HG03139 (cell line): Measurements from ENCODE around the gene TMEM179B.

Experiments used
- ATAC-seq: cut with Tn5 transposase; IDR thresholded peaks from one replicate; pipeline ENCODE4 v1.9.1; 2021; ENCODE audit not compliant: unreplicated experiment

Gene TMEM179B

DNA sequence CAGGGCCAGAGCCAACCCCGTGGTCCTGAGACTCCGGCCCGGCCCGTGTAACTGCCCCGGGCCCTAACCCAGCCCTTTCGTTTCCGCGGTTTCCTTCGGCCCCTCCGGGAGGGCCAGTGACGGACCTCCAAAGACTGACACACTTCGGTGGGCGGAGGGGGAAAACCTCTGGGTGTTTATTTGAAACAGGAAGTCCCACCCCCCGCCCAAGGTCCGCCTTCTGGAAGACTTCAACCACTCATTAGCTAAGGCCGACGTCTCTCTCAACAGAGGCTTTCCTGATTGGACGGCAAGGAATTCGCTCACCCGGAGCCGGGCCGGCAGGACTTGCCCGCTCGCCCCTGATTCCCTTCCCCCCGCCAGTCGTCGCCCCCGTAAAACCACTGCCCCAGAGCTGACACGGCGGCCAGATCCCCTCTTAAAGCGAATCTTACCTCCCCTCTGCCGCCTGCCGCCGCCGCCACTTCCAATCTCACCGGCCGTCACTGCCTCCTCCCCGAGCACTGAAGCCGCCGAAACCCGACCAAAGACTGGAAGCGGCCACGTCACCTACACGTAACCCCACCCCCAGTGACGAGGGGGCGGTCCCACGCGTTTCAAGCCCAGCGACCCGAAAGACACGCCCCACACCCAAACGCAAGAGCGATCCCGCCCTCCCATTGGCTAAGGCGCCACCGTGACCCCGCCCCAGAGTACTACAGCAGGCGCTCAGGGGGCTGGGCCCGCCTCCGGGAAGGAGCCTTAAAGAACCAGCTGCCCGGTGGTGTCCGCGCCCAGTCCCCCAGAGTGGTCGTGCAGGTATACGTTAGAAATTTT is 44.5 kb downstream of the TMEM179B start, which contains the start of gene STX5:
TSS of gene STX5 (minus strand) at position 532 of the 816 bp plus-strand sequence. CDS start 808 bp downstream, outside the sequence.
- peak; percentile 81 for ATAC-seq

DNA sequence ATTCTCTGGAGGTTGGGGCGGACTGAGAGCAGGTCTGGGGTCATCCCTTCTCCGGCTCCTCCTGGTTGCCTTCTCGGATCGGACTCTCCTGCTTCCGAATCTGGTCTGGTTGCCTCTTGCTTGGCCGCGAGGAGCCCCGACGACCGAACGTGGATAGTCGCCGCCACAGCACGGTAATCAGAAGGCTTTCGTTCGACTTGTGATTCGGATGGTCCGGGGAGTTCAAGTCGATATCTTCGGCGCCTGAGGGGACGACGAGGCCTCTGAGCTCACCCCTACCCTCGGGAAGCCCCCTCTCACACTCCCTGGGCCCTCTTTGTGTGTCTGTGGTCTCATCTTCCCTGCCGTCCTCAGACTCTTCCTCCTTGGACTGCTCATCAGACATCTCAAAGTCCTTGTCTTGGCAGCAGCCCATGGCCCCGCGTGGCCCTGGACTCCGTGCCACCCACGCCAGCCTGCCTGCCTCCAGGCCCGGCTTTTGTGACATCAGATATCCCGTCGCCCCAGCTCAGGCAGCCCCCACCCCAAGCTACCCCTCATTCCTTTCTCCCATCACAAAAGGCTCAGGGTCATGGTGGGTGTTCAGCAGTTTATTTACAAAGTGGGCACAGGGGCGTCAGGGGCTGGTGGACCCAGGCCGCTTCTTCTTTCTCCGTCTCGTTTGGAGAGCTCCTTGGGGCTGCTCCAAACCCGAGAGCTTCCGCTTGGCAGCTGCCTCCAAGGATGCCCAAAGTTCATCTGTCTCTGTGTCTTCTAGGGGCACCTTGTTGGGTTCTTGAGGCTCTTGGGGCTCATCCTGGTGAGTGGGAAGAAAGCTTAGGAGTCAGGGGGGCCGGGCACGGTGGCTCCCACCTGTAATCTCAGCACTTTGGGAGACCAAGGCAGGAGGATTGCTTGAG is 45.4 kb downstream of the TMEM179B start, which contains the start of gene TEX54:
TSS of gene TEX54 (minus strand) at position 506 of the 899 bp plus-strand sequence.
- no peak for ATAC-seq

DNA sequence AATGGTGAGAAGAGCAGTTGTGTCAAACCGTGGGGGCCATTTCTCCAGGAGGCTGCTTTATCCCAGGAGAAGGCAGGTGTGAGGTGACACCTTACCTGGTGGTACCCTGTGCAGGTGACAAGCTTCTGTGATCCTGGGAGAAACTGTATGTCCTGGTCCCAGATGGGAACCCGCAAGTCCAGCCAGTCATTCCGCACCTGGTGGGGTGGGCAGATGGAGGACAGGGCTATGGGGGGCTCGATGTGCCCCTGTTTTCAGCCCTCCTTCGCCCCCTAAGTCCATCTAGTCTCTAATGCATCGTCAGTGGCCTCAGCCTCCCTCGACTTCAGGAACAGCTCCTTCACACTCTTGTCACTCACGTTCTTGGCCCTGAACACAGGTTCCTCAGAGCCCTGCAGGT is 48.1 kb downstream of the TMEM179B start:
- no peak for ATAC-seq

DNA sequence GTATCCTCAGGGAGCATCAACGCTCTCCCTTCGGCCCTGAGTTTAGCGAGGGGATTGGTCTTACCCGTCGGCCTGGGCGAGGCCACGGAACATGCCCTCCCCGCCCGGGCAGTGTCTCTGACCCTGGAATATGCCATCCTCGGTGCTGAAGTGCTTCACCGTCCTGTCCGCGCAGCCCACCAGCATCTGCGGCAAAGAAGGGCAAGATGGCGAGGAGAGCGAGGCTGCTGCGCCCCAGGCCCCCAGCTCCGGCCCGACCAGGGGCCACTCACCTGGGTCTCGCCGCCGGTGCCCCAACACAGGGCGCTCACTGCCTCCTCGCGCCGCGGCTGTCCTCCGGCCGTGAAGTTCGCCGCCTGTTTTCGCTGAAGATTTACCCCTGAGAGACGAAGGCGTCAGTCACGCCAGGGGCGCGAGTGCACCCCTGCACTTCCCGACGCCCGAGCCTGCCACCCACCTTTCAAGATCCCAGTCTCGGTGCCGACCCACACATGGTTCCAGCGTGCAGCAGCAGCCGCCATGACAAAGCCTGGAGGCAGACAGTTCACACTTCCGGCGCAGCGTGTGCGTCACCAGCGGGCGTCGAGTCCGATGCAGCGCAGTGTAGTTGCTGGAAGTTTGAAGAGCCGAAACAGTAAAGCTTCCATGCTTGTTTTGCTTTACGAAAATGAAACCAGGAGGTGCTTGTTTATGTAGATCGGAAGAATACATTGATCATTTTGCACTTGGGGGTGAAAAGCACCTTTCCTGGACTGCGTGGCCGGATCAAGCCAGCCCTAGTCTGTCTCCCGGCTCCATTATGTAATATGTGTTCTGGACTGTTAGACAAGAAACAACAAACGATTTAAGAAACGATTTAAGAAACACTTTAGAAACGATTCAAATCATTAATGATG is 52.1 kb downstream of the TMEM179B start, which contains the start of gene WDR74:
TSS of gene WDR74 (minus strand) at position 541 of the 896 bp plus-strand sequence. CDS start at position 521, 20 bp downstream.
- ATAC-seq = no peak
